ENCODE measurements around the gene S100A2.

S100A2 gene
- total RNA-seq, result 0.10 to 0.79 (median 0.28) reads per million in 9 experiments

DNA sequence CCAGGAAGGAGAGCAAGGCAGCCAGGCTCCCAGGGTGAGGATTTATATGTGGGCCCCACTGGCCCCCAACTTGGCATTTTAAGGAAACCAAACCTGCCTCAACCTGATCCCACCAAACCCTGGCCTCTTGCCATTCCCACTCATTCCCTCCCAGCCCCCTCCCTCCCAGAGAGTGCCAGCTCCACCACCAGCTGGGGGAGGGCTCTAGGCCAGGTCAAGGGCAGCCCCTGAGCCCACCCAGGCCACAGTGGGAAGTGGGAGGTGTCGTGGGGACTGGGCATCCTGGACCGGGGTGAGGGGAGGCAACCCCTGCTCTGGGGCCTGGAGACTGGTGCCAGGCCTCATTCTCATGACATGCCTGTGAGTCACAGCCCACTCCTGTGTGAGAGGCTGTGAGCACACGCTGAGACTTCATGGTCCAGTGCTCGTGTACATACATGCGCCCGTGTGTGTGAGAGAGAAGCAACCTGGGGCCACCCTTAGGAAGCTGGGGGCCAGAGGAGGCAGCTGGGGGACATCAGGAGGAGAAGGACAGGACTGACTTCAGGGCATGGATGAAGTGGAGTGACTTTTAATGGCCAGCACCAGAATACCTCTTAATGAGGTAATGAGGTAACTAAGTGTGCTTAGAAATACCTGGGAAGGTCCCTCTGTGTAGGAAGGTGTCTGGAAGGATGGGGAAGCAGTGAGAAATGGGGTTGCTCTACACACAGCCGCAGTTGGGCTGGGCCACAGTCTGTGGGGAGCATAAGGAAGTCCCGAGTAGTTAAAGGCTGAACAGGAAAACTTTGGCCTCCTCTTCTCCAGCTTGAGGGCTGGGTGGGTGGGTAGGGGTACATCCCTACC, at the start of gene S100A2:
Gene S100A2 (minus strand): TSS at position 316 of the 846 bp plus-strand sequence. CDS start 1,967 bp downstream, outside the sequence.
- H3K4me1 Mint-ChIP-seq (ENCODE audit: low read depth in 2 of 2), result peaks cover 26 to 27% of the 10 kb centered on the region in 2 donors
- DNase-seq (no peak), ATAC-seq (replicated peaks) (peak; percentile 52)
- peak within 1 kb of the TSS; percentile 51 to 65 for H3K4me3 Mint-ChIP-seq
- no peaks in the 10 kb centered on the region for H3K9me3 Mint-ChIP-seq
- H3K36me3 Mint-ChIP-seq (ENCODE audit: insufficient read depth), result peaks cover 3% of the 10 kb centered on the region
- H3K27ac Mint-ChIP-seq, result peak within 1 kb of the TSS; percentile 88 to 97
- H3K27me3 Mint-ChIP-seq, result peaks cover 5 to 9% of the 10 kb centered on the region in 2 donors

DNA sequence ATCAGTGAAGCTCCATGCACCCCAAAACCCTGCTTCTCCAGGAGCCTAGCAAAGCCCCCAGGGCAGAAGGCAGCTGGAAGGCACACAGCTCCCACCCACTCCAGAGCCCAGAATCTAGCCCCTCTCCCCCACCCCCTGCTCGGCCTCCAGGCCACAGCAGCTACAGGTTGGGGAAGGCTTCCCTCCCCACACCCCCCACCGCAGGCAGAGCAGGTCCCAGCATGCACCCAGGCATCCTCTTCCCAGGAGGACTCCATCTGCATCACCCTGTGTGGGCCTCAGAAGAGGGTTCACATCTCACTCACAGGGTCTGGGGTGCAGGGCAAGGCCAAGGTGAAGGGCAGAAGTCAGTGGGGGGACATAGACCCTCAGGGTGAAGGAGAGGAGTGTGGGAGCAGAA, 49.8 kb upstream of the S100A2 start:
- no peak overlapping the region for H3K4me3 Mint-ChIP-seq
- H3K36me3 Mint-ChIP-seq (ENCODE audit: insufficient read depth), result no peaks in the 10 kb centered on the region
- H3K27me3 Mint-ChIP-seq, result no peaks in the 10 kb centered on the region
- ATAC-seq (replicated peaks) (no peak), DNase-seq (no peak)
- H3K27ac Mint-ChIP-seq, result no peak overlapping the region
- H3K4me1 Mint-ChIP-seq (ENCODE audit: low read depth in 2 of 2), result no peaks in the 10 kb centered on the region
- H3K9me3 Mint-ChIP-seq, result no peaks in the 10 kb centered on the region

DNA sequence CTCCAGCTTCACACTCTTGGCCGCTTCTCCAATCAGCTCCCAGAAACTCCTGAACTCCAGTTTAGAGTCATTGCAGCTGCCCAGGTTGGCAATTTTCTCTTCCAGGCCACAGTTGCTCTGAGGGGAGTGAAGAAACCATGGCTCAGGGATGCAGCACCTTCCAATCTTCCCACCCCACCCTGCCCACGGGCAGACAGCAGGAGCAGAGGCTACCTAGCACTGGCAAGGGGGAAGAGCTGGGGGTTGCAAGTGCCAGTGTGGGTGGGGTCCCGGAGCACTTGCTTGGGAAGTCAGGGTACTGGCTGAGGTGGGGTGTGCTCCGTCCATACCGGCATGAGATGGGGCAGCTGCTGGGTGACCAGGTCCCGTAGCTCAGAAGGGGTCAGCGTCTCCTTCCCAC, 49.3 kb upstream of the S100A2 start:
- Mint-ChIP-seq H3K4me3 (no peak overlapping the region), H3K27me3 (no peaks in the 10 kb centered on the region), H3K4me1 (ENCODE audit: low read depth in 2 of 2) (no peaks in the 10 kb centered on the region), H3K36me3 (ENCODE audit: insufficient read depth) (no peaks in the 10 kb centered on the region), H3K9me3 (no peaks in the 10 kb centered on the region), H3K27ac (no peak overlapping the region)
- ATAC-seq (replicated peaks), result no peak
- no peak for DNase-seq

- H3K27me3 Mint-ChIP-seq, result no peaks in the 10 kb centered on the region
- no peaks in the 10 kb centered on the region for H3K9me3 Mint-ChIP-seq
- H3K27ac Mint-ChIP-seq, result no peak overlapping the region
- no peak overlapping the region for H3K4me3 Mint-ChIP-seq
- H3K4me1 Mint-ChIP-seq (ENCODE audit: low read depth in 2 of 2), result no peaks in the 10 kb centered on the region
- no peaks in the 10 kb centered on the region for H3K36me3 Mint-ChIP-seq (ENCODE audit: insufficient read depth)
- DNase-seq (no peak), ATAC-seq (replicated peaks) (no peak)
Observed at GRCh38 chr1:153614189-153614900, 48.7 kb upstream of the S100A2 start.

DNA sequence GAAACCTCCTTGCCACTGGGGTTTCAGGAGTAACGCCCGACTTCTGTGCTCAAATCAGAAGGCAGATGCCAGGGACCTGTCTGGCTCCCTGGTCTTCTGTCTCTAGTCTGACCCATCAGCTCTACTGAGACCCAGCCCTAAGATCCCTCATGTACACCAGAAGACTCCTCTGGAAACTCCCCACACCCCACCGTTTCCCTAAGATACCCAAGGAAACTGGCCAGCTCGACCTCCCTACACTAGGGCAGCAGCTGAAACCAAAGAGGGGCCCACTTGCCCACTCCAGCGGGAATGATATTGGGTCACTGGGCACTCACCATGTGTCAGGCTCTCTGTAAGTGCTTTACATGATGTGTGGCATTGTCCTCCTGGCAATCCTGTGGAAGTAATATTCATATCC, 47.8 kb upstream of the S100A2 start:
- Mint-ChIP-seq H3K4me3 (no peak overlapping the region), H3K27me3 (no peaks in the 10 kb centered on the region), H3K4me1 (ENCODE audit: low read depth in 2 of 2) (no peaks in the 10 kb centered on the region), H3K27ac (no peak overlapping the region), H3K36me3 (ENCODE audit: insufficient read depth) (no peaks in the 10 kb centered on the region), H3K9me3 (no peaks in the 10 kb centered on the region)
- DNase-seq (no peak), ATAC-seq (replicated peaks) (no peak)

DNA sequence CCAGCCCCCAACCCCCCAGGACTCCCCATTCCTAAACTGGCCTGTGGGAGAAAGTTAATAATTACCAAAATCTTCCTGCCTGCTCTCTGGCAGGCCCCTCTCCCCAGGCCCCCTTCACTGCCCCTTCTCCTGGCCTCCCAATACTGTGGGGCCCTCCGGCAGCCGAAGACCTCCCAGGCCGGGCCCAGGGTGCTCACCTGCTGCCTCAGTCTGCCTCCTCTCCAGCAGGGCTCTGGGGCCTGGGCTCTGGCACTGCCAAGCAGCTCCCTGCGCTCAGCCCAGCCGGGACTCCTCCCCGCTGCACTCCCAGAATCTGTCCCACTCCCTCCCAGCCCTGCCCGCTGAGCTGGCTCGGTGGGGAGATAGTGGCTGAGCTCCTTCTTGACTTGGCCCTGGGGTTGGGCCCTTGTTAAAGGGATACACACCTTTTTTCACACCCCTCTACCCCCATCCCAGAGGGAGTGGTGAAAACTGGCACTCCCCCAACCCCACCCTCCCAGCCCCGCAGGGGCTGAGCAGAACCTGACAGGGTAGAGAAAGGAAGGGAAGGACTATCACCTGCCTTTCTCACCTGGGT, 47.2 kb upstream of the S100A2 start, which contains the start of gene S100A16:
Gene S100A16 (minus strand): TSS at position 383 of the 577 bp plus-strand sequence. CDS start 4,986 bp downstream, outside the sequence.
- no peak within 1 kb of the TSS for H3K4me3 Mint-ChIP-seq
- no peaks in the 10 kb centered on the region for H3K36me3 Mint-ChIP-seq (ENCODE audit: insufficient read depth)
- no peak within 1 kb of the TSS for H3K27ac Mint-ChIP-seq
- H3K9me3 Mint-ChIP-seq, result no peaks in the 10 kb centered on the region
- H3K27me3 Mint-ChIP-seq, result no peaks in the 10 kb centered on the region
- ATAC-seq (replicated peaks) (no peak), DNase-seq (no peak)
- no peaks in the 10 kb centered on the region for H3K4me1 Mint-ChIP-seq (ENCODE audit: low read depth in 2 of 2)

GRCh38 chr1:153612111-153612754, 46.6 kb upstream of the S100A2 start:
- Mint-ChIP-seq H3K4me1 (ENCODE audit: low read depth in 2 of 2) (no peaks in the 10 kb centered on the region), H3K27ac (no peak overlapping the region), H3K27me3 (no peaks in the 10 kb centered on the region), H3K9me3 (no peaks in the 10 kb centered on the region), H3K36me3 (ENCODE audit: insufficient read depth) (no peaks in the 10 kb centered on the region), H3K4me3 (no peak overlapping the region)
- ATAC-seq (replicated peaks), result no peak
- DNase-seq, result no peak

DNA sequence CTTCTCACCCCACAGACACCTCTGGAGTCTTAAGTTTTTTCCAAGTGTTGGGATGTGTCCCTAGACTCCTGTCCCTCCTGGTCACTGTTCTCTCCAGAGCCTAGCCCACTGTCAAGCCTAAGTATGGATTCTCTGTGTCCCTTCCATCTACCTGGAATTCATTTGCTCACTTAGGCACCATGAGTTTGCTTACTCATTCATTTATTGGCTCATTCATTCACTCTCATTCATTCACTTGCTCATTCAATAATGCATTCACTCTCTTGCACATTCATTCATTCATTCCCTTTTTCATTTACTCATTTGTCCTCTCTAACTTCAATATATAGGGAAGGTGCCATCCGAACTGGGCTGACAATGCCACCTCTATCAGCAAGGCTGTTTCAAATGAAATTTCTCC, 45.7 kb upstream of the S100A2 start:
- no peaks in the 10 kb centered on the region for H3K4me1 Mint-ChIP-seq (ENCODE audit: low read depth in 2 of 2)
- H3K4me3 Mint-ChIP-seq, result no peak overlapping the region
- no peaks in the 10 kb centered on the region for H3K9me3 Mint-ChIP-seq
- ATAC-seq (replicated peaks), result no peak
- DNase-seq, result no peak
- no peaks in the 10 kb centered on the region for H3K36me3 Mint-ChIP-seq (ENCODE audit: insufficient read depth)
- H3K27ac Mint-ChIP-seq, result no peak overlapping the region
- no peaks in the 10 kb centered on the region for H3K27me3 Mint-ChIP-seq

DNA sequence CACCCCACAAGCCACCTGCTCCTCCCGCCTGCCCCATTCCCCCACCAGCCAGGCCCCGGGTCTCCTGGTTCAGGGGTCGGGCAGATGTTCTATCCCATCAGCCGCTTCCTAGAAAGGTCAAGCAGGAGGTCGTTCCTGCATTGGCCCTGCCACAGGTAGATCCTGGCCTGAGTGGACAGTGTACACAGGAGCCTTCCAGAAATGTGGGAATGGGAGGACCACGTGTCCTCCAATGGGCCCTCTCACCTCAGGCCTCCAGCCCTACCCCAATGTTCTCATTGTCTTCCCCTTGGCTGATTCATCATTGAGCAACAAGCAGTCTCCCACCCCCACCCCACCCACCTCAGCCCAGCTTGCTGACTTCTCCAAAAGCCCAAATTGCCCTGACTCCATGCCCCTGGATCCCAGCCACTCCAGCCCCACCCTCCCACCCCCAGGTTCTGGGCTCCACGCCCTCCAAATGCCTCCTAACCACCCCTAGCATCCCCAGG, 45.2 kb upstream of the S100A2 start:
- DNase-seq (no peak), ATAC-seq (replicated peaks) (no peak)
- no peaks in the 10 kb centered on the region for H3K27me3 Mint-ChIP-seq
- H3K36me3 Mint-ChIP-seq (ENCODE audit: insufficient read depth), result no peaks in the 10 kb centered on the region
- no peak overlapping the region for H3K4me3 Mint-ChIP-seq
- H3K9me3 Mint-ChIP-seq, result no peaks in the 10 kb centered on the region
- H3K27ac Mint-ChIP-seq, result no peak overlapping the region
- no peaks in the 10 kb centered on the region for H3K4me1 Mint-ChIP-seq (ENCODE audit: low read depth in 2 of 2)

GRCh38 chr1:153610334-153610733, 44.7 kb upstream of the S100A2 start:
- no peak overlapping the region for H3K27ac Mint-ChIP-seq
- ATAC-seq (replicated peaks) (no peak), DNase-seq (no peak)
- no peaks in the 10 kb centered on the region for H3K27me3 Mint-ChIP-seq
- H3K36me3 Mint-ChIP-seq (ENCODE audit: insufficient read depth), result no peaks in the 10 kb centered on the region
- H3K9me3 Mint-ChIP-seq, result no peaks in the 10 kb centered on the region
- H3K4me3 Mint-ChIP-seq, result no peak overlapping the region
- no peaks in the 10 kb centered on the region for H3K4me1 Mint-ChIP-seq (ENCODE audit: low read depth in 2 of 2)

DNA sequence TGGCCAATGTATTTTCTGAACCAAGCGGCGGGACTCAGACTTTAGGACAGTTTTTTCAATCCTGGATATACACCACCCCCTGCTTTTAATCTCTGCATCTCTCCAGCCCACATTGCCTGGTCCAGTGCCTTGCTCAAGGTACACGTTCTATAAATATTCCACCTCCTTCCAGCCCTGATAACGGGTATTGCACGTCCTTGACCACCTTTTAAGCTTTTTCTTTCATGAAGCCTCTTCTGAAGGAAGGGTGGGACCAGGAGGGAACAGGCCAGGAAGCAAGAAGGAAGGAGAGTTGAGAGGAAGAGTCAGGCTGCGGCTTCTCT, 43.9 kb upstream of the S100A2 start:
- H3K36me3 Mint-ChIP-seq (ENCODE audit: insufficient read depth), result no peaks in the 10 kb centered on the region
- H3K27ac Mint-ChIP-seq, result no peak overlapping the region
- H3K9me3 Mint-ChIP-seq, result no peaks in the 10 kb centered on the region
- no peaks in the 10 kb centered on the region for H3K27me3 Mint-ChIP-seq
- no peaks in the 10 kb centered on the region for H3K4me1 Mint-ChIP-seq (ENCODE audit: low read depth in 2 of 2)
- no peak for DNase-seq
- no peak overlapping the region for H3K4me3 Mint-ChIP-seq
- no peak for ATAC-seq (replicated peaks)

DNA sequence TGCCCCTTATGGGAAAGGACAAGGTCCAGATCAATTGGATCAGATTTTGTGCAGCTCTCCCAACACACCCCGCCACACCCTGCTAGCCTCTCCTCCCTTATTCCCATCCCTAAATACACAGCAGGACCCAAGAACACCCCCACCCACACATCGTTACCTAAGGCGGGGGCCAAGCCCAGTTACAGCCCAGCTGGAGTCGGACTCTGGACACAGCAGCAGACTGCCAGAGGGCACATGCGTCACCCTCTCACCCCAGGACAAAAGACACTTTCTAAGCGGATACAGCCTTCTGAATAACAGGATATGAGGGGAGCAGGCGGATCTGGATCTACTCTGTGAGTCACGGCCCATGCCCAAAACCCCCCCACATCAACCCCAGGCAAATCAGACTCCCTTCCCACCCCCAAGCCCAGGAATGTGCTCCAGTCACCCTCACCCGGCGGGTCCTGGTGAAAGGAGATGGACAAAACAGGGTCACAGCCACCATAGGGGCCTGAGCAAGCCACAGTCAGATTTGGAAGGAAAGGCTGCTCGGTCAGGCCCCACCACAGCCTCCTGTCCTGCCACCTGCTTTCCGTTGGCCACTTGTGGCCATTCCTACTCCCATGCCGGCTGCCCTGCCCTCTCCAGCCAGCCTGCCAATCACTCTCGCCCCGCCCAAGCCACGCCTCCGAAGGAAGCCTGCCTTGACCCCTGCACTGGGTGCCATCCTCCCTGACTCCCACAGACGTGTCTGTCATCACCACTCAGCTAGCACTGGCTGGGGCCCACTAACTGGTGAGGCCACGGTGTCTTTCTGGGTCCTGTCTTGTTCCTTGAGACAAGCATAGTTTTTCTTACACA, 43.3 kb upstream of the S100A2 start:
- H3K9me3 Mint-ChIP-seq, result no peaks in the 10 kb centered on the region
- DNase-seq (no peak), ATAC-seq (replicated peaks) (no peak)
- no peaks in the 10 kb centered on the region for H3K4me1 Mint-ChIP-seq (ENCODE audit: low read depth in 2 of 2)
- H3K36me3 Mint-ChIP-seq (ENCODE audit: insufficient read depth), result no peaks in the 10 kb centered on the region
- no peak overlapping the region for H3K27ac Mint-ChIP-seq
- no peaks in the 10 kb centered on the region for H3K27me3 Mint-ChIP-seq
- no peak overlapping the region for H3K4me3 Mint-ChIP-seq

Data from effector memory CD8-positive, alpha-beta T cell (primary cell).